Tongue (tissue), 2 donors: Measurements from ENCODE around the gene EHMT1. TPM values are rescaled to one million over a fixed set of nuclear protein-coding genes. Genes with fewer than 3 reads are reported as not detected.
"Not testable (repeated sequence)": the region's sequence is repeated elsewhere in the genome, so short reads cannot be mapped to it uniquely, and the experiment has no call there.

Source experiments
- DNase-seq: peaks from one replicate; pipeline ENCODE4 v3.0.0-alpha.2; 2015
- total RNA-seq: library from RNA; depleted of rRNA; stranded (reverse); fragments of >200 nt; gene quantifications from one replicate; pipeline ENCODE4 v1.2.3, GENCODE V29; 2014

EHMT1 gene
- total RNA-seq, 1 donor from 2014 or later = 70.3 TPM

DNA sequence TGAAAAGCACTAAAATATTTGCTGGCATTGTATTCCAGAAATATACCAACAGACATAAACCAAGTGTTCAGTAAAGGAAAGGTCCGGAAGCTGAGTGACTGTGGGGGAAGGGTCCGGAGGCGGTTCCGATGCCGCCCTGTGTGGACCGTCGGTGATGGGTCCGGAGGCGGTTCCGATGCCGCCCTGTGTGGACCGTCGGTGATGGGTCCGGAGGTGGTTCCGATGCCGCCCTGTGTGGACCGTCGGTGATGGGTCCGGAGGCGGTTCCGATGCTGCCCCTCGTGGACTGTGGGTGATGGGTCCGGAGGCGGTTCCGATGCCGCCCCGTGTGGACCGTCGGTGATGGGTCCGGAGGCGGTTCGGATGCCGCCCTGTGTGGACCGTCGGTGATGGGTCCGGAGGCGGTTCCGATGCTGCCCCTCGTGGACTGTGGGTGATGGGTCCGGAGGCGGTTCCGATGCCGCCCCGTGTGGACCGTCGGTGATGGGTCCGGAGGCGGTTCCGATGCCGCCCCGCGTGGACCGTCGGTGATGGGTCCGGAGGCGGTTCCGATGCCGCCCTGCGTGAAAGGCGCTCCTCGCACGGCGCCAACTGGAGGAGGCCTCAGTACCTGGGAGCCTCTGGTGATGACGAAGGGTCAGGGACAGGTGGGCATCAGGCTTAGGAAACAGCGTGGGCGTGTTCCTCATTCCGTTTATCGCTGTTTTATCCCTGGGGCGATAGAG is 191.1 kb downstream of the EHMT1 start:
- not testable (repeated sequence) for DNase-seq

DNA sequence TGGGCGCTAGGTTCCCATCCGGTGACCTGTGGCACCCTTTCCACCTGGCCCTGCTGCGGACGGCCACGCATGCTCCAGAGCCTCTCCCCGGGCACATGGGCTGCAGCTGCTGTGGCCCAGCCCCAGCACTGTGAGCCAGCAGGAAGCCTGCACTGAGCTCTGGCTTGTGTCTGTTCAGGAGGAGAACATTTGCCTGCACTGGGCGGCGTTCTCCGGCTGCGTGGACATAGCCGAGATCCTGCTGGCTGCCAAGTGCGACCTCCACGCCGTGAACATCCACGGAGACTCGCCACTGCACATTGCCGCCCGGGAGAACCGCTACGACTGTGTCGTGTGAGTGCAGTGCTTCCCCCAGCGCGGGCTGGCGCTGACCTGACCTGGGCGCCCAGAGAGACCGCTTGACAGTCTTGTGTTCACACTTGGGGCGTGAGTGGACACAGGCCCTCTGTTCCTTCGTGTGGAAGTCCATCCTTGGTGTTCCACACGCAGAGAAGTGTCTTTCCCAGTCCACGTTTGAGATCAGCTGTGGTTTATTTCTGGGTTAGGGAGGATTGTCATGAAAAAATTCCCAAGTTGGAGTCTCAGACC is 192.6 kb downstream of the EHMT1 start:
- peak; percentile 32 for DNase-seq

DNA sequence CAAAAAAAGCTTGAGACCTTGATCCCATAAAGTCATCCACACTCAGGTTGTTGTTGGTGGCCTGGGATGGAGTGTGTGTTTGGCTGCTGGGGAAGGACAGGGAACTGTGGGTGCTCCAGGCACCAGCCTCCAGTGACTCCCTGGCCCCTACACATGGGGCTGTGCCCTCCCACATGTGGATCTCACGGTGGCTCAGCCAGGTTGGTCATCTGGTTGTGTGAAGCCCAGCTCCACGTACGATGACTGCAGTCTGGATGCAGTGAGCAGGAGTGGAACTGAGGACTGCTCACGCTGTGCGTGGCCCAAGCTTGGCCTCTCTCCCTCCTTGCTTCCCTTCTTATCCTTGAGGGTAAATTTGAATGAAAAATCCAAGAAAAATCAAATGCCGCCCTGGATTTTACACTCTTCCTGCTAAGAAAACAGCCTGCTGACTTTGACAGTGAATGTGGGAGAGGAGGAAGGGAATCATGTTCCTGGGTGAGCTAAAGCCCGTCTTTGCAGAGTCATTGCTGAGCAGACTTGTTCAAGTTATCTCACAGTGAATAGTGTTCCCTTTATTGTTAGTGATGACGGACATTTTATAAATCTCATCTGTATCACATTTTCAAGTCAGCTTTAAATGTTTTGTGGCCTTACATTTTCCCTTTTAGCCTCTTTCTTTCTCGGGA is 193.7 kb downstream of the EHMT1 start:
- no peak for DNase-seq

DNA sequence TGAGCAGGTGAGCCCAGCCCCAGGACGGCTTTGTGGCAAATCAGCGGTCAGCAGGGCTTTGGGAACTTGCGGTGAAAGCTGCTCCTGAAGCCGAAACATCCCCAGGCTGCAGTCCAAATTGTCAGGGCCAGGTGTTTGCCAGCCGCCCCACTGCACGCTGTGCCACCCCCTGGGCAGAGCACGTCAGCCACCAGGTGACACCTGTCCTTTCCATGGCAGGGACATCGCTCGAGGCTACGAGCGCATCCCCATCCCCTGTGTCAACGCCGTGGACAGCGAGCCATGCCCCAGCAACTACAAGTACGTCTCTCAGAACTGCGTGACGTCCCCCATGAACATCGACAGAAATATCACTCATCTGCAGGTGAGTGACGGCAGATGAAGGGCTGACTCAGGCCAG is 194.4 kb downstream of the EHMT1 start:
- DNase-seq = no peak

DNA sequence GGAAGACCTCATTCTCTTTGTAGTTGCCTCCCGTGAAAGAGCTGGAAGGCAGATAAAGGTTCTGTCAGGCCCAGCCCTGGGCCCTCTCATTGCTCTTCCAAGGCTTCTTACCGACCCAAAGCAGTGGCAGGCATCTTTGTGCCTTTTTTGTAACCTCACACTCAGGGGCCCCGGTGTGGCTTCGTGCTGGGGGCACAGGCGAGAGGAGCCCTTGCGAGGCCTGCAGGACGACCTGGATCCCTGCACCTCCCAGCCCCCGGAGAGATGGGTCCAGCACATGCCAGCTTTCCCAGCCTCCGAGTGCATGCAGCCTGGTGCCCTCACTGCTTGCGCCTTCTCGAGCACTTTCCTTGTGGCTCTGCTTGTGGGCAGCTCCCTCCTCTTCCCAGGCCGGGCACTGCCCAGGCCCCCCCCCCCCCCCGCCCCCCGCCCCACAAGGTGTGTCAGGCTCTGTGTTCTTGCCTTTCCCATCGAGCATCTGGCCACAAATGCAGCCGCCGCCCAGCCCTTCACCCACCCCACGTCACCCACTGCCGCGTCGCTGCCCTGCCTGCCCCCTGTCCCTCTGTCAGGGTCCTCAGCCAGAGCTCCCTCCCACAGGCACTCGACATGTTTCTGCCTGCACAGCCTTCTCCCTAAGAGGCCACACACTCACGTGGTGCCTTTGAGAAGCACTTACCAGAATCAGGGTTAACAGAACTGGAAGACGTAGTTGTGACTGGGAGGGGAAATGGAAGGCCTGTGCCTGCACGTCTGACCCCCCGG is 195.0 kb downstream of the EHMT1 start:
- DNase-seq = peak; percentile 58

DNA sequence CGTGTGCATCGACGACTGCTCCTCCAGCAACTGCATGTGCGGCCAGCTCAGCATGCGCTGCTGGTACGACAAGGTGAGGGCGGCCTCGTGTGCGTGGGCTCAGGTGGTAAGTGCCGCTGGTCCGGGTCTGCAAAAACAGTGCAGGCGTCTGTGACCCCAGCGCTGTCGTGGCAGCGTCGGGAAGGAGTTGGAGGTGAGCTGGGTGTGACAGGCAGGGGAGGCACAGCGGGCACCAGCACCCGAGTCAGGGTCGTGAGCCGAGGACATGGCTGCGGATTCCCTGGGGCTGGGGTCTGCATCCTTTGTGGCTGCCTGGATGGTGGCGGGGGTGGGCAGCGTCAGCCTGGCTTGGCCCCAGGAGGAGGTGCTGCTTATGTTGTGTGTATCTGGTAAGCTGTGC is 195.6 kb downstream of the EHMT1 start:
- no peak for DNase-seq

DNA sequence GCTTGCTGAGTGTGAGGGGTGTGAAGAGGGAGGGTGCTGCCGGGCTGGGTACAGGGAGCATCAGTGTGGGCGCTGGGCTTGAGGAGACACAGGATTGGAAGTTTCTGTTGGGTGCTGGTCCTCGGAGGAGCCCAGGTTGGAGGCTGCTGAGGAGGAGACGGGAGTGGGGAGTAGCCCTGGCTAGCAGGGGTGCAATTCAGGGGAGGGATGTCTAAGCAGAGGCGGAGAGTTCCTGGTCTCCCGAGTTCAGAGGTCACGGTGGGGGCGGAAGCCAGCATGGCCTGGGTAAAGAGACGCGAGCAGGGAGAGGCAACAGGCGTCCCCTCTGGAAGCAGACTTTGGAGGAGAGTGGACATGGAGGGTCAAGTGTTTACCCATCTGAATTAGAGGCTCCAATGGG is 196.0 kb downstream of the EHMT1 start:
- DNase-seq = no peak

DNA sequence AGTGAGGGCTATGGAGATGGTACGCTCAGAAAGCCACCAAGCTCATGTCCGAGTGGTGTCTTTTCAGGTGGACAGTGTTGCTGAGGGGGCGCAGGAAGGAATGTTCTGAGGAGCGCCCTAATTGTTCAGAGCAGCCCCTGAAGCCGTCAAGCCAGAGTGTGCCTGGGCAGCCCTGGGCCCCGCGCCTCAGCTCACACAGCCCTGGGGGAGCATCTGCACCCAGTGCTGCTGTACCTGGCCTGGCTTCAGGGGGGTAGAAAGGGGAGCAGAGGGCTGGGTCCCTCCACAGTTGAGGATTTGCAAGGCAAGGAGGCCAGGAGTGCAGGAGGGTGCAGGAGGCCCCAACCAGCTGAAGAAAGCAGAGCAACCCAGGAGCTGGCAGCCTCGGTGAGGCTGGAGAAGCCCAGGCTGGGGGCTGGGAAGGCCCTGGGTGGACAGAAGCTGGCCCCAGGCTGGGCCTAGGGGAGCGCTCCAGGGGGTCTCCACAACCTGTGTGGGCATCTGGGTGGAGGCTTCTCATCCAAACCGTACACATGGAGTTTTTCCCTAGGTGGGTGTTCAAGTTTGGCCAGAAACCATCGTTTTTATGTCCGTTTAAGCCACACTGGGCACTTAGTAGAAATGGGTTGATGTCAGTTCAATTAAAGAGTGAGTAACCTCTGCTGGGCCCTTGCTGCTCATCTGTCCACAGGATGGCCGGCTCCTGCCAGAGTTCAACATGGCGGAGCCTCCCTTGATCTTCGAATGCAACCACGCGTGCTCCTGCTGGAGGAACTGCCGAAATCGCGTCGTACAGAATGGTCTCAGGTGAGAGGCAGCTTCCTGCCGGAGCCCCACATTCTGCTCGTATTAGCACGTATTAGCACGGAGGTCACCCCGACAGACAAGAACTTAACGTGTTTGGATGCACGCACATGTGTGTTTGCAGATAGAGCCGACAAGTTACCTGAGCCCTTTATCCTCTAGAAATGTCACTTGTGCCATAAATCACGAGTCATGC is 196.8 kb downstream of the EHMT1 start:
- DNase-seq = no peak

DNA sequence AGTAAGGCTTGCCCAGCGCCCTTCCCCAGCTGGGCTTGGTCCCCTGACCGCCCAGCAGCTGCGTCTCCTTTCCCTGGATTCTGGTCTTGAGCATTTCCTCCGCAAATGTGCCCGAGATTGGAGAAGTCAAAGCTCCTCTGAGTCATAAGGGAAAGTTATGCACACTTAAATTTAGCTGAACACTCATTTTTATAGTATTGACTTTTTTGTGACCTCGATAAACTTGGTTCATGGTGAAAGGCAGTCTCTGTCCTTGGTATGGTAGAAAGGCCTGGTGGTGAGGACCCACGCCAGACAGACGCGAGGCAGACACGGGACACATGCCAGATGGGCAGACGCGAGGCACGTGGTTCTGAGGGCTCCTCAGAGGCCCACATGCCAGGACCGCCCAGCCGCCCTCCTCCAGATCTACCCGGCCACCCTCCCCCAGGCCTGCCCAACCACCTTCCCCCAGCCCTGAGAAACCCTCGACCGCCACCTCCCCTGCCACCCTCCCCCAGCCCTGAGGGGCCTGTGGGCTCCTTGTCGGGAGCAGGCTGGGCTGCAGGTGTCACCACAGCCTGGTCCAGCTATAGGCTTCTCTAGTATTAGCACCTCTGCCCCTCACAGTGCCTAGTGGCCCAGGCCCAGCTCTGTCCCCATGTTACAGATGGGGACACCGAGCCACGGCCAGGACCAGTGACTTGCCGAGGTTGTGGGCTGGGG is 197.9 kb downstream of the EHMT1 start:
- no peak for DNase-seq

DNA sequence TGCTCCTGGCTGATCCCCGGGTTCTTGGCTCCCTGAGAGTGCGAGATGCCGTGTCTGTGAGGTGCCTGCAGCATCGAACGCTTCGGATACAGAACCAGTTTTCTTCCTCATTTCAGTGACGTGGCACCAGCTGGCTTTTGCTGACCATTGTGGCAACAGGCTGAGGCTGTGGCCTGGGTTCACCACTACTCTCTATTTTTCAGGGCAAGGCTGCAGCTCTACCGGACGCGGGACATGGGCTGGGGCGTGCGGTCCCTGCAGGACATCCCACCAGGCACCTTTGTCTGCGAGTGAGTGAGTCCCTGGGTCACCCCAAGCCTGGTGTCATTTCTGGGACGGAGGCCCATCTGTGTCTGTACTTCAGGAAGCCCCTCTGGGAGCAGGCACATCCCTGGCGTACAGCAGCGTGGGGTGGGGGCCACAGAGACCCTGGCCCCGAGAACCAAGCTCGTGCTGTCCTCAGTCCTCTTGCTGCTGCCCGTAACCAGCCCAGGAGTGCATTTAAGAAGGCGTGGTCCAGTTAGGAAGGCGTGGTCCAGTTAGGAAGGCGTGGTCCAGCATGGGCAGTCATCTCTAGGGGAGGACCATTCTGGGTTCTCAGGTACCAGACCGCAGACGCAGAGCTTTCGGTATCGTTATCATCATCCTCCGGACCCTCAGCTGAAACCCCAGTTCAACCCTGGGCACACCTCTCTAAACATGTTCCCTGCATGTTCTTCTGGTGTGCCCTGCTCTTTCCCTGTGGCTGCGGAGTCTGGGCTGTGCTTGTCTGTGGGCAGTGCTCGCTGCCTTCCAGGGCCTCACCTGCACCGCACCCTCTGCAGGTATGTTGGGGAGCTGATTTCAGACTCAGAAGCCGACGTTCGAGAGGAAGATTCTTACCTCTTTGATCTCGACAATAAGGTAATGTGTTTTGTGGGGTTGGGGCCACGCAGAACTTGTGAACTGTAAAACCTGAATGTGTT is 198.7 kb downstream of the EHMT1 start:
- no peak for DNase-seq

DNA sequence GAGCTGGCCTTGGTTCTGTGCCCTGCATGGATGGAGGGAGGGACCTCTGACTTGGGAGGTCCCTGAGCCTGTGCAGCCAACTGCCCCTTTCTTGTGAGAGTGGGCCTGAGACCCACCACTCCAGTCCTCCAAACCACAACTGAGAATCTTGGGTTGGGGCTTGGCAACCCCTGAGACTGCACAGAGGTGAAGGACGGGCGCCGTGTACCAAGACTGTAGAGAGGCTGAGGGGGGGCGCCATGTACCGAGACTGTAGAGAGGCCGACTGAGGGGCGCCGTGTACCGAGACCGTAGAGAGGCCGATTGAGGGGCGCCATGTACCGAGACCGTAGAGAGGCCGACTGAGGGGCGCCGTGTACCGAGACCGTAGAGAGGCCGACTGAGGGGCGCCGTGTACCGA is 199.5 kb downstream of the EHMT1 start:
- no peak for DNase-seq

DNA sequence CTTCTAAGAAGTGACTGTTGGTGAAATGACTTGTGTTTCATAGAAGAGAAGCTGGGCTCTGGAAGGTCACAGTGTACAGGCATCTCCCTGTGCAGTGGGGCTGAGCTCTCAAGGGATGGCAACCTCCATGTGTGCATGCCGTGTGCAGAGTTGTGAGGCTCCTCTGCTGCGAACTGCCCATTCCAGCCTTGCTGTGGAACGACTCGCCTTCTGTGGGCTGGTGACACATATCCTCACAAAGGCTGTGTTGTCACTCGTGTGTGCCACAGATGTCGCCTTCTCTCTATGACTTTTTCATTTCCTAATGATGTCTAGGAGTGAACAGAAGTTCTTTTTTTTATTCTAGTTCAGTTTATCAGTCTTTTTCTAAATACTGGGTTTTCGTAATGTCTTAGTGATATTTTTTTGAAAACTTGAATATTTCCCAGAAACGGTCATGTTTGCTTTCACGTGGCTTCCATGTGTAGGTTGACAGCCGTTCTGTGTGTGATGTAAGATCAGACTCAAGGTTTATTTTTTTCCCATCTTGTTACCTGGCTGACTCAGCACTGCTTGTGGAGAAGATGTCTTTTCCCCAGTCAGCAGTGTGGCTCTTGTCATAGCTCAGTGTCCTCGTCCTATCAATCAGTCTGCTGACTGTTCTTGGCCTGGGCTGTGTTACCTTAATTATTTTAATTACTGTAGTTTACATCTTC is 201.5 kb downstream of the EHMT1 start:
- no peak for DNase-seq

DNA sequence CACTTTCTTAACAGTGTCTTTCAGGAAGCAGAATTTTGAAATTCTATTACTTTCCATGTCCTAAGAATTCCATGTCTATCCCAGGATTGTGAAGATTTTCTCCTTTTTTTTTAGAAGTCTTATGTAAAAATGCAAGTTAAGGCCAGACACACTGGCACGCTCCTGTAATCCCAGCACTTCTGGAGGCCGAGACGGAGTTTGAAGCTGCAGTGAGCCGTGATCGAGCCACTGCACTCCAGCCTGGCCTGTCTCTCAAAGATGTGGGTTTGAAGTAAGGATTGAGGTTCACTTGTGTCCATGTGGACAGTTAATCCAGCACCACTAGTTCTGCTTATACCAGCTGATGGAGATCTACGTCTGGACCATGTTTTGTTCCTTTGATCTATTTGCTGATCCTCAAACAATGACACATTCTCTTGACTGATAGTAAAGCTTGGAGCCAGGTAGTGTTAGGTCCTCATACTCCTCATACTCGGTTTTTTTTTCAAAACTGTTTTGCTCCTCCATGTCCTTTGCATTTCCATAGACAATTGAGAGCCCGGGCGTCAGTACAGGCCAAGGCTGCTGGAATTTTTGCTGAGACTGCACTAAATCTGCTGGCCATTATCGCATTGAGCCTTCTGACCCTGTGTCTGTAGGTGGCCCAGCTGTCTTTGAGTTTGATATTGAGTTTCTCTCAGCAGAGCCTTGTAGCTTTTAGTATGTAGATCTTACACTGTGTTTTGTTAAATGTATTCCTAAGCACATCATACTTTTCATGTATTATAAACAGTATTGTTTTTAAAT is 205.4 kb downstream of the EHMT1 start:
- no peak for DNase-seq

DNA sequence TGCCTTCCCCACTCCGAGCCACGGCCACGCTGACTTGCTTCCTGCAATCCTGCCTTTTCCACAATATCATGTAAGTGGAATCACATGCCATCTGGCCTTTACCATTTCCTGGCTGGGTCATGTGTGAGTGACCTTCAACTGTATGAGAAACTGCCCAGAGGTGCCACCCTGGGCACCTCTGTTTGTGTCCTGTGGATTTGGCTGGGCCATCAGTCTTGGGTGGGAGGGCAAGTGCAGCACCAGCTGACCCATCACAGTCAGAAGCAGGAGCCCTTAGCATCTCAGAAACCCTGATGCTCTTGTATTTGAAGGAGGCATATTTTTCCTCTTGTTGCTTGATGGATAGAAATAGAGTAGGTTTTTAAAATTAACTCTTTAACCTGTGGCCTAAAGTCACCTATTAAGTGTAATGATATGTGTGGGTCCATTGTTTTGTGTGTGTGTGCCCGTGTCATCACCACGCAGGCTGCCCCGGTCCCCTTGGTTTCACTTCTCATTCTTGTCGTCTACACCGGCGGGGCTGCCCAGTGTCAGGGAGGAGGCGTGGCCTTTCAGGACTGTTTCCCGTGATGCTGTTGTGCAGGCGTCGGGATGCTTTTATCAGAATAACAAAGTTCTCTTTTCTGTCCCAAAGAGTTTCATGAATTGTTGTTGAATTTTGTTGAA is 206.7 kb downstream of the EHMT1 start:
- no peak for DNase-seq

DNA sequence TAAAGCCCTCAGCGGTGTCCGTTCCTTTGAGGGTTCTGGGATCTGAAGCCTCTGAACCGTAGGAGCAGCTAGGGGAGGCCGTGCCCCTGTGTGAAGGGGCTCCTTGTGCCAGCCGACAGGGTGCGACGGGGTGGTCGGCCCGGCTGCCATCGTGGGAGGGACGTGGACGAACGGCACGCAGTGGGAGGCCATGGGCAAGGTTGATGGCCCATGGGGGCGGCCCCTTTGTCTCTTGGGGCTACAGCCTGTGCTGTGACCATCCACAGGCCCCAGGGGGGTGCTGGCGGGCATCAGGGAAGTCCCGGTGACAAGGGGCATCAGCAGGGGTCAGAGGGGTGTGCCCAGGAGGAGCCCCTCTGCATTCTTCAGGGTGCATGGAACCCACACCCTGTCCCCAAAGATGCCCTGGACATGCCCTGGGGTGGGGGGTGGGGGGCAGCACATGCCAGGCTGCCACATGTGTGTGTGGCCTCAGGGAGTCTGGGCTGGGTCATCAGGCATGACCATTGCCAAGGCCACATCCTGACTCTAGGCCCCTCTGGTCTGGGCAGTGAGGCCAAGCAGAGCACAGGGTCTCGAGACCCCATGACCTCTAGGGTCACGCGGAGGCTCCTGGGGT is 209.2 kb downstream of the EHMT1 start:
- no peak for DNase-seq

DNA sequence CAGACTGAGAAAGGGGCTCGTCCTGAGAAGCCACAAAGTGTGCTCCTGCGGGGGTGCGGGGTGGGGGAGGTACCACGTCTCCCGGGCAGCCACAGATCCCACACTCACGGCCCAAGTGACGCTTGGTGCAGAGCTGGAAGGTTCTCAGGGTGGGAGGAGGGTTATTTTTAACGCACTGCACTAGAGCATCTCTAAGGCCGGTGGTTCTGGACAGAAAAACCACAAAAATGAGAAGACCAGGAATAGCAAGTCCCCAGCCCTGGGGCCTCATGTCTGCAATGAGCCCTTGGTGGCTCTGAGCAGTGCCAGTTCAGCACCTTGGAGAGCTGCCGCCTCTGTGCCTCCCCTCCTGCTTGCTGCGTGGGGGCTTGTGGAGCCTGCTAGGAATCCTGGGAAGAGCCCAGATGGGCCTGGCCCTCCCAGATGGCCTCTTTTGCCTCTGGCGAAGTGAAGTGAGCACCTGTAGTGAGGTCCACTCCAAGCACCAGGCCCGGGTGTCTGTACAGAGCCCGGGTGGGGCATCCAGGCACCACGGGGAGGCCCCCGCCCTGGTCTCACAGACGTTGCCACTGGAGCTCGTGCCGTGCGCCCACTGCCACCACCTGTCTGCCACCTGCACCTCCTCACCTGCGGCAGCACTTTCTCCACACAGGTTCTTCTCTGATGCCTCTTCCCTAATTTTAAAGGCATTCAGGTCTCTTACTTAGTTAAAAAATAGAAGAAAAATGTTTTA is 209.9 kb downstream of the EHMT1 start:
- peak; percentile 68 for DNase-seq
